Fibroblast of lung (primary cell): ENCODE measurements around the gene U2AF2. TPM values are rescaled to one million over a fixed set of nuclear protein-coding genes. Genes with fewer than 3 reads are reported as not detected.

Experiments used
- DNase-seq, 2 donors: peaks; one replicate each; pipeline versions ENCODE4 v3.0.0 to v3.0.0-alpha.2; 2010; ENCODE audit warnings: low read depth in 2 of 2
- H2AFZ ChIP-seq: 2 replicates; pipeline ENCODE4 v1.5.1; 2012; ENCODE audit warnings: low read length, control low read depth, inconsistent platforms
- H3K27ac ChIP-seq: 2 replicates; pipeline ENCODE4 v1.5.1; 2011; ENCODE audit warnings: low read length, control low read depth; ENCODE audit not compliant: insufficient read depth
- H3K27me3 ChIP-seq: 2 replicates; pipeline ENCODE4 v1.5.1; 2011; ENCODE audit warnings: mild to moderate bottlenecking, low read length; ENCODE audit not compliant: control insufficient read depth, insufficient read depth
- H3K36me3 ChIP-seq: 2 replicates; pipeline ENCODE4 v1.5.1; 2011; ENCODE audit warnings: low read length; ENCODE audit not compliant: control insufficient read depth, insufficient read depth
- H3K4me1 ChIP-seq: 2 replicates; pipeline ENCODE4 v1.5.1; 2011; ENCODE audit warnings: low read length; ENCODE audit not compliant: control insufficient read depth, insufficient read depth; ENCODE audit errors: extremely low read depth
- H3K4me2 ChIP-seq: 2 replicates; pipeline ENCODE4 v1.5.1; 2011; ENCODE audit warnings: low read length, control low read depth; ENCODE audit not compliant: insufficient read depth; ENCODE audit errors: extremely low read depth
- H3K4me3 ChIP-seq, 4 experiments: fragments of 200-600 bp in 1 of 4; sonication (generic) in 1 of 4; replicated peaks in 1 of 4; 2 replicates each; pipeline ENCODE4 v1.5.1; 2011 to 2016; ENCODE audit warnings: low read length in 4 of 4, low read depth in 3 of 4, mild to moderate bottlenecking in 3 of 4, control low read depth in 2 of 4, inconsistent platforms in 1 of 4, mixed read lengths in 1 of 4; ENCODE audit not compliant: insufficient read depth in 1 of 4; ENCODE audit errors: control extremely low read depth in 1 of 4
- H3K79me2 ChIP-seq: 2 replicates; pipeline ENCODE4 v1.5.1; 2012; ENCODE audit warnings: mild to moderate bottlenecking, low read length, inconsistent platforms; ENCODE audit not compliant: control insufficient read depth, insufficient read depth
- H3K9ac ChIP-seq: 2 replicates; pipeline ENCODE4 v1.5.1; 2011; ENCODE audit warnings: mild to moderate bottlenecking, low read length, control low read depth; ENCODE audit not compliant: insufficient read depth
- H3K9me3 ChIP-seq: 2 replicates; pipeline ENCODE4 v1.5.1; 2012; ENCODE audit warnings: low read depth, low read length; ENCODE audit not compliant: control insufficient read depth, insufficient read depth
- H4K20me1 ChIP-seq: 2 replicates; pipeline ENCODE4 v1.5.1; 2011; ENCODE audit warnings: low read length; ENCODE audit not compliant: control insufficient read depth, insufficient read depth; ENCODE audit errors: extremely low read depth
- CTCF ChIP-seq, 2 donors: IDR thresholded peaks in 1 of 2; conservative IDR thresholded peaks in 1 of 2; 1 replicate in 1 of 2; 2 replicates in 1 of 2; pipeline ENCODE4 v1.5.1; 2011 to 2012; ENCODE audit warnings: low read length in 2 of 2, control low read depth in 1 of 2, inconsistent platforms in 1 of 2, low read depth in 1 of 2, mild to moderate bottlenecking in 1 of 2
- EZH2 ChIP-seq: IDR thresholded peaks from 2 replicates; pipeline ENCODE4 v1.5.1; 2012; ENCODE audit warnings: low read length, control low read depth, mild to moderate bottlenecking; ENCODE audit errors: missing control alignments
- polyA plus RNA-seq, 2 donors: library from polyadenylated mRNA; depleted of rRNA in 1 of 2; stranded (reverse) in 1 of 2; unstranded in 1 of 2; fragments of >200 nt; gene quantifications; 2 replicates each; pipeline ENCODE4 v1.2.1, GENCODE V29; 2011 to 2012; ENCODE audit warnings: missing spikeins in 1 of 2
- total RNA-seq: library from RNA; depleted of rRNA; stranded (reverse); fragments of >200 nt; gene quantifications from 2 replicates; pipeline ENCODE4 v1.2.1, GENCODE V29; 2014

U2AF2 gene
- total and polyA plus RNA-seq, 2 donors (not counting 1 experiment from before 2014, with no cell fraction given) = 53.5 to 84.1 TPM

GRCh38 chr19:55644191-55644833 is 10.5 kb upstream of the U2AF2 start:
- Histone ChIP-seq H3K4me3 (peak overlapping the region; percentile 81 to 87 (median 85)), H3K27ac (peak overlapping the region; percentile 51), H3K4me2 (peak overlapping the region; percentile 55), H3K4me1 (peaks cover 16% of the 10 kb centered on the region), H3K36me3 (peaks cover 12% of the 10 kb centered on the region), H4K20me1 (no peaks in the 10 kb centered on the region), H3K79me2 (peaks cover 30% of the 10 kb centered on the region), H3K9me3 (no peaks in the 10 kb centered on the region), H2AFZ (no peak overlapping the region), H3K27me3 (no peaks in the 10 kb centered on the region), H3K9ac (peak overlapping the region; percentile 74)
- TF ChIP-seq EZH2 = no peak
- no peak for TF ChIP-seq CTCF (conservative IDR thresholded peaks at IDR 0.05 in 1 of 2, IDR thresholded peaks at IDR 0.05 in 1 of 2; ENCODE audit: low read depth in 1 of 2, low read length in 2 of 2)
- DNase-seq = no peak

GRCh38 chr19:55644842-55645511 is 9.9 kb upstream of the U2AF2 start:
- Histone ChIP-seq H2AFZ (no peak overlapping the region), H3K27me3 (no peaks in the 10 kb centered on the region), H3K9me3 (no peaks in the 10 kb centered on the region), H3K79me2 (peaks cover 30% of the 10 kb centered on the region), H3K4me2 (peak overlapping the region; percentile 55), H3K36me3 (peaks cover 12% of the 10 kb centered on the region), H3K4me3 (peak overlapping the region in 3 of 4 experiments; percentile 81 to 87 (median 84)), H3K4me1 (peaks cover 16% of the 10 kb centered on the region), H3K9ac (no peak overlapping the region), H4K20me1 (no peaks in the 10 kb centered on the region), H3K27ac (no peak overlapping the region)
- no peak for DNase-seq
- no peak for TF ChIP-seq EZH2
- no peak for TF ChIP-seq CTCF (conservative IDR thresholded peaks at IDR 0.05 in 1 of 2, IDR thresholded peaks at IDR 0.05 in 1 of 2; ENCODE audit: low read depth in 1 of 2, low read length in 2 of 2)

GRCh38 chr19:55645512-55645881 is 9.3 kb upstream of the U2AF2 start:
- Histone ChIP-seq H3K4me1 (peaks cover 11% of the 10 kb centered on the region), H3K36me3 (peaks cover 12% of the 10 kb centered on the region), H3K9me3 (no peaks in the 10 kb centered on the region), H3K79me2 (peaks cover 30% of the 10 kb centered on the region), H2AFZ (no peak overlapping the region), H3K27ac (no peak overlapping the region), H3K4me3 (no peak overlapping the region), H3K9ac (no peak overlapping the region), H3K4me2 (no peak overlapping the region), H3K27me3 (no peaks in the 10 kb centered on the region), H4K20me1 (no peaks in the 10 kb centered on the region)
- no peak for DNase-seq
- TF ChIP-seq CTCF (conservative IDR thresholded peaks at IDR 0.05 in 1 of 2, IDR thresholded peaks at IDR 0.05 in 1 of 2; ENCODE audit: low read depth in 1 of 2, low read length in 2 of 2) (no peak), EZH2 (no peak)
